ENCODE measurements around the gene DAZAP2.

DNA sequence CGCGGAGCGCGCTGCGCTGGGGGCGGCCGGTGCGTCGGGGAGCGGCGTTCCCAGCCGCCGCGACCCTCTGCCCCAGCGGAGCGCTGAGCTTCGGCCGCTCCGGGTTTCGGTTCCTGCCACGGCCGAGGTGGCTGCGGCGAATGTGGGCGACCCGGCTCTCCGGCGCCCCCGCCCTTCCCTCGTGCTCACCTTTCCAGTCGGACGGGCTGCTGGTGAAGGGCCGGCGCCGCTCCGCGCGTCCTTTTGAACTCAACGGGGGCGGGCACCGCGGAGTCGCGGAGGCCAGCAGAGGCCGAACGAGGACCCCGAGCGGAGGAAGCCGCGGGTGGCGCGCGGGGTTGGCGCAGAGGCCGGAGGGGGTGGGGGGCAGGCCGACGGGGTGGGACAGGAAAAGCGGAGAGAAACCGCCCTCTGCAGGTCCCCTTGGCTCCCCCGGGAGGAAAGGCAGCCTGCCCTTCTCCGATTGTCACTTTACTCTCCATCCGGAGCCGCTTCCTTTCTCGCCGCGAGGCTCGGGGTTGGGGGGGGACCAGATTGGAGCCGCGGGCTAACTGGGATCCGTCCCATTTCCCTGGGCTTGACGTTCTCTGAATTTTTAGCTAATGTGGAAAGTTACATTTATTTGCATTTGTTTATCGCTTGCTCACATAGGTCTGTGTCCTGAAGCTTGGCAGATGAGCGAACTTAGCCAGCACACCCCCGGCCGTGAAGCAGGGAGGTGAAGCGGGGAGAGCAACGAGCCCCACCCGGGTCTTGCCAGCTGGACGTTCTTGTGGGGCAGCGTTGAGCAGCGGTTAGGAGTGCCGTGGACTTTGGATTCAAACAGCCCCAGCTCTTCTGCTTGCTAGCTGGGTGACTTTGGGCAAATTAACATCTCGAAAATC is 31.7 kb downstream of the DAZAP2 start, which contains the start of gene SMAGP:
- TF ChIP-seq ZNF384 (IDR thresholded peaks at IDR 0.05), result no peak
- no peak for TF ChIP-seq SP1 (IDR thresholded peaks at IDR 0.05)
- no peak for TF ChIP-seq FOXM1 (IDR thresholded peaks at IDR 0.05; ENCODE audit: borderline replicate concordance)

Data from HEK293T (cell line).